Measurements from ENCODE around the gene ANKRD39.
"Not testable (repeated sequence)": the region's sequence is repeated elsewhere in the genome, so short reads cannot be mapped to it uniquely, and the experiment has no call there.

Gene ANKRD39

DNA sequence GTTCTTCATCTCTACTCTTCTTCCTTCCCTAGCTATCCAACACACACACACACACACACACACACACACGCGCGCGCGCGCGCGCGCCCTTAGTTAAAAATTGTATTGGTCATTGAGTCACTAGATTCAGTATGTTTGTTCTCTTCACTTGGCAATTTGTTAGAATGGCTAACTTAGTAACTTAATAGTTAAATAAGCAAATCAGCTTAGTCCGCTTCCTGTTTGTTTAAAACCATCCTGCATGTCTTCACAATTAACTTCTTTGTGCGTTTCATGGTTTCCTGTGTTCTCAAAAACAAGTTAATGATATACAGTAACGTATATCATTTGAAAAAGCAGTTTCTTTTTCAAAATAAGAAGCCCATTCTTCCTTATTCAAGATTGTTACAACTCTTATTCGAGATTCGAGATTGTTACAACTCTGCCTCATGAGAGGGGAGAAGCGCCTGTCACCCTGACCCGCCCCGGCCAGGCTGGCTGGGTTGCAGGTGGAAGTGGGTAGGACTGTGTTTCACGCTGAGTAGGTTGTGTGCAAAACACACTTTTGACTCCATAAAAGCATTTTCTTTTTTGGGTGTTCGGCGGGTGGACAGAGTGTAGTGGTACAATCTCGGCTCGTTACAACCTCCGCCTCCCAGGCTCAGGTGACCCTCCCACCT is 51.2 kb downstream of the ANKRD39 start:
- peak overlapping the region; percentile 93 for H3K27ac Mint-ChIP-seq
- peaks cover 27% of the 10 kb centered on the region for H3K4me1 Mint-ChIP-seq

DNA sequence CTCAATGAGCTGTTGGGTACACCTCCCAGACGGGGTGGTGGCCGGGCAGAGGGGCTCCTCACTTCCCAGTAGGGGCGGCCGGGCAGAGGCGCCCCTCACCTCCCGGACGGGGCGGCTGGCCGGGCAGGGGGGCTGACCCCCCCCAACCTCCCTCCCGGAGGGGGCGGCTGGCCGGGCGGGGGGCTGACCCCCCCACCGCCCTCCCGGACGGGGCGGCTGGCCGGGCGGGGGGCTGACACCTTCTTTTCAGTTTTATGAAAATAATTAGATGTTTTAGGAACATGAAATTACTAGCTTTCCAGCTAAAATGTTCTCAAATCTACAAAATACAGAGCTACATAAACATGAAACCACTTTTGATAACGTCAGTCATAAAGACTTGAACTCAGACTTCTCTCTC is 51.9 kb downstream of the ANKRD39 start:
- peak overlapping the region; percentile 93 for H3K27ac Mint-ChIP-seq

More for the DNA sequence above, 51.2 kb downstream of the ANKRD39 start:
- H3K36me3 Mint-ChIP-seq: peaks cover 16% of the 10 kb centered on the region
- no peaks in the 10 kb centered on the region for H3K9me3 Mint-ChIP-seq
- ATAC-seq (peak; percentile 72), DNase-seq (ENCODE audit: low spot score in 2 of 2) (no peak)
- H3K4me3 Mint-ChIP-seq: peak overlapping the region; percentile 62

DNA sequence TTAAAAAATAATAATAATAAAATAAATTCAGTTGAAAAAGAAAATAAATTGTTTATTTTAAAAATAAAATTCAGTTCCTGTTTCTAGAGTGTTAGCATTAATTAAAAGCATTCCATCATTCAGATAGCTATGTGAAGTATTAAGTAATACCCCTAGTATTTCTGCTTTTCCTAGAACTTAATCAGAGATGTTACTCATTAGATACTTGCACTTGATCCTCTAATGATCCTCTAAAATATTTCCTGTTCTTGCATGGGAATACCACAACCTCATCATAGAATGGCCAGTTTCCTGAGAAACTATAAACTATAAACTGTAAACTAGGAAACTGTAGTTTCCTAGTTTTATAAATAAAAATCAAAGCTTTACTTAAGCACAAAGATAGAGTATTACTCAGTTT is 52.8 kb downstream of the ANKRD39 start:
- no peak overlapping the region for H3K4me3 Mint-ChIP-seq
- ATAC-seq (no peak), DNase-seq (ENCODE audit: low spot score in 2 of 2) (no peak)
- no peak overlapping the region for H3K27ac Mint-ChIP-seq
- H3K36me3 Mint-ChIP-seq: peaks cover 16% of the 10 kb centered on the region
- no peaks in the 10 kb centered on the region for H3K9me3 Mint-ChIP-seq
- peaks cover 21% of the 10 kb centered on the region for H3K4me1 Mint-ChIP-seq

More for the DNA sequence above, 51.9 kb downstream of the ANKRD39 start:
- H3K4me3 Mint-ChIP-seq: peak overlapping the region; percentile 62
- ATAC-seq; H3K9me3 Mint-ChIP-seq; DNase-seq (ENCODE audit: low spot score in 2 of 2): not testable (repeated sequence)
- H3K36me3 Mint-ChIP-seq: peaks cover 16% of the 10 kb centered on the region
- peaks cover 22% of the 10 kb centered on the region for H3K4me1 Mint-ChIP-seq

DNA sequence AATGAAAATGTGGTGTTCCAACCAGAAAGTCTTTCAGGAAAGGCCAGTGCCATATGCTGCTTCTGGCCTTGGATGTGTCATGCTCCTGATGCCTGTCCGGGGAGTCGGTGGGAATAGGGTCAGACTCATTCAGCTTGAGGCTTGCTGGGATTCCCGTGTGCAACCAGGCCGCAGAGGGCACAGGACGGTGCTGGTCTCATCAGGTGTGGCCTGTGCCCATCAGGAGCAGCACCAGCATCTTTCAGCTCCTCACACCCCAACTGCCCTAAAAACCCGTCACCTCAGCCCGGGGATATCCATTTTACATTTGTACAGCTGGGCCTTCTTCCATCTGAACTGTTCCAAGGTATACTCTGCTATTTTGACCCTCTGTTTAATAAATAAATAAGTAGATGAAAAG is 55.1 kb downstream of the ANKRD39 start:
- Mint-ChIP-seq H3K4me1 (peaks cover 15% of the 10 kb centered on the region), H3K27ac (no peak overlapping the region), H3K9me3 (no peaks in the 10 kb centered on the region), H3K36me3 (peaks cover 22% of the 10 kb centered on the region), H3K4me3 (no peak overlapping the region)
- ATAC-seq (no peak), DNase-seq (ENCODE audit: low spot score in 2 of 2) (no peak)

GRCh38 chr2:96801786-96802595 is 55.8 kb downstream of the ANKRD39 start:
- H3K27ac Mint-ChIP-seq: no peak overlapping the region
- H3K36me3 Mint-ChIP-seq: peaks cover 22% of the 10 kb centered on the region
- peaks cover 10% of the 10 kb centered on the region for H3K4me1 Mint-ChIP-seq
- peak; percentile 31 to 64 for DNase-seq (ENCODE audit: low spot score in 2 of 2)
- peak; percentile 78 for ATAC-seq
- no peak overlapping the region for H3K4me3 Mint-ChIP-seq
- no peaks in the 10 kb centered on the region for H3K9me3 Mint-ChIP-seq

GRCh38 chr2:96801005-96801785 is 56.6 kb downstream of the ANKRD39 start:
- ATAC-seq: peak; percentile 89
- peak; percentile 65 to 86 for DNase-seq (ENCODE audit: low spot score in 2 of 2)
- Mint-ChIP-seq H3K27ac (no peak overlapping the region), H3K4me1 (peaks cover 3% of the 10 kb centered on the region), H3K4me3 (no peak overlapping the region), H3K36me3 (peaks cover 17% of the 10 kb centered on the region), H3K9me3 (no peaks in the 10 kb centered on the region)

GRCh38 chr2:96800061-96801004 is 57.5 kb downstream of the ANKRD39 start:
- Mint-ChIP-seq H3K27ac (no peak overlapping the region), H3K9me3 (no peaks in the 10 kb centered on the region), H3K4me3 (no peak overlapping the region), H3K36me3 (peaks cover 14% of the 10 kb centered on the region), H3K4me1 (no peaks in the 10 kb centered on the region)
- peak; percentile 12 for ATAC-seq
- DNase-seq (ENCODE audit: low spot score in 2 of 2): peak in 1 of 2 donors; percentile 60

- Mint-ChIP-seq H3K9me3 (no peaks in the 10 kb centered on the region), H3K4me1 (no peaks in the 10 kb centered on the region), H3K27ac (peak overlapping the region; percentile 43), H3K36me3 (peaks cover 14% of the 10 kb centered on the region), H3K4me3 (no peak overlapping the region)
- no peak for ATAC-seq
- DNase-seq (ENCODE audit: low spot score in 2 of 2): no peak
Measured at GRCh38 chr2:96799623-96799935, 58.2 kb downstream of the ANKRD39 start.

GRCh38 chr2:96798733-96799622 is 58.8 kb downstream of the ANKRD39 start:
- Mint-ChIP-seq H3K4me1 (no peaks in the 10 kb centered on the region), H3K27ac (peak overlapping the region; percentile 43), H3K4me3 (no peak overlapping the region), H3K9me3 (no peaks in the 10 kb centered on the region), H3K36me3 (peaks cover 14% of the 10 kb centered on the region)
- ATAC-seq (no peak), DNase-seq (ENCODE audit: low spot score in 2 of 2) (no peak)
